Neural cell (in vitro differentiated cells): ENCODE measurements around the gene ZSCAN16. TPM values are rescaled to one million over a fixed set of nuclear protein-coding genes. Genes with fewer than 3 reads are reported as not detected.
A peak's percentile ranks its signal among the peaks of the same experiment; 100 is the strongest.

Source experiments
- H2AFZ ChIP-seq: fragments of 200-600, 300-800 bp; sonication (generic), shearing (Covaris generic); 2 replicates; pipeline ENCODE4 v1.6.0; 2014; ENCODE audit warnings: low read depth, mild to moderate bottlenecking, antibody characterized with exemption, low read length, moderate library complexity
- H3F3A ChIP-seq: fragments of 200-600 bp; shearing (Covaris generic); 2 replicates; pipeline ENCODE4 v1.6.1; 2016; ENCODE audit warnings: mild to moderate bottlenecking, moderate library complexity, mixed read lengths, antibody characterized with exemption, low read length; ENCODE audit not compliant: insufficient read depth, poor library complexity, severe bottlenecking
- H3K27ac ChIP-seq: fragments of 200-600, 300-800 bp; sonication (generic), shearing (Covaris generic); 2 replicates; pipeline ENCODE4 v1.5.1; 2014; ENCODE audit warnings: mild to moderate bottlenecking, low read length, moderate library complexity
- H3K27me3 ChIP-seq: fragments of 300-800, 200-600 bp; sonication (generic), shearing (Covaris generic); 2 replicates; pipeline ENCODE4 v1.6.0; 2014; ENCODE audit warnings: mild to moderate bottlenecking, low read depth, low read length, moderate library complexity; ENCODE audit not compliant: insufficient read depth
- H3K36me3 ChIP-seq: fragments of 300-800, 200-600 bp; sonication (generic), shearing (Covaris generic); 2 replicates; pipeline ENCODE4 v1.5.1; 2014; ENCODE audit warnings: mild to moderate bottlenecking, antibody characterized with exemption, low read length, moderate library complexity; ENCODE audit not compliant: insufficient read depth
- H3K4me2 ChIP-seq: fragments of 300-800, 200-600 bp; sonication (generic), shearing (Covaris generic); 2 replicates; pipeline ENCODE4 v1.6.0; 2014; ENCODE audit warnings: mild to moderate bottlenecking, low read length
- H3K4me3 ChIP-seq: fragments of 300-800, 200-600 bp; sonication (generic), shearing (Covaris generic); 2 replicates; pipeline ENCODE4 v1.5.1; 2014; ENCODE audit warnings: mild to moderate bottlenecking, low read length, moderate library complexity
- H3K79me2 ChIP-seq: fragments of 200-600 bp; shearing (Covaris generic); replicated peaks from 2 replicates; pipeline ENCODE4 v1.6.0; 2014; ENCODE audit warnings: mild to moderate bottlenecking, low read length, moderate library complexity; ENCODE audit not compliant: insufficient read depth
- H3K9ac ChIP-seq: fragments of 300-800, 200-600 bp; sonication (generic), shearing (Covaris generic); 2 replicates; pipeline ENCODE4 v1.6.1; 2016; ENCODE audit warnings: mild to moderate bottlenecking, low read length, mixed read lengths
- H3K9me2 ChIP-seq: fragments of 200-600 bp; shearing (Covaris generic); 2 replicates; pipeline ENCODE4 v1.6.1; 2016; ENCODE audit warnings: mild to moderate bottlenecking, low read length, mixed read lengths; ENCODE audit not compliant: insufficient read depth
- H3K9me3 ChIP-seq: fragments of 200-600, 300-800 bp; sonication (generic), shearing (Covaris generic); 2 replicates; pipeline ENCODE4 v1.6.1; 2016; ENCODE audit warnings: mild to moderate bottlenecking, mixed run types, low read length, moderate library complexity, mixed read lengths
- H4K20me1 ChIP-seq: fragments of 200-600 bp; shearing (Covaris generic); 2 replicates; pipeline ENCODE4 v1.6.1; 2016; ENCODE audit warnings: mild to moderate bottlenecking, mixed run types; ENCODE audit not compliant: insufficient read depth
- CTCF ChIP-seq: fragments of 450-650 bp; IDR thresholded peaks from 2 replicates; pipeline ENCODE4 v1.5.1; 2014; ENCODE audit warnings: antibody characterized with exemption, mild to moderate bottlenecking, moderate library complexity; ENCODE audit not compliant: poor library complexity, severe bottlenecking
- EP300 ChIP-seq: fragments of 450-650 bp; conservative IDR thresholded peaks from 2 replicates; pipeline ENCODE4 v1.6.1; 2014; ENCODE audit warnings: antibody characterized with exemption, mild to moderate bottlenecking, moderate library complexity; ENCODE audit not compliant: poor library complexity, severe bottlenecking
- EZH2 ChIP-seq: fragments of 200-600, 300-800 bp; shearing (Covaris generic), sonication (generic); IDR thresholded peaks from 2 replicates; pipeline ENCODE4 v1.6.1; 2014; ENCODE audit warnings: antibody characterized with exemption, low read length, borderline replicate concordance, mild to moderate bottlenecking; ENCODE audit not compliant: insufficient read depth, poor library complexity, severe bottlenecking
- MXI1 ChIP-seq: fragments of 450-650 bp; conservative IDR thresholded peaks from 2 replicates; pipeline ENCODE4 v1.6.1; 2014; ENCODE audit warnings: antibody characterized with exemption, mild to moderate bottlenecking; ENCODE audit not compliant: poor library complexity, severe bottlenecking
- POLR2AphosphoS5 ChIP-seq: IDR thresholded peaks from 2 replicates; pipeline ENCODE4 v1.6.1; 2012
- RAD21 ChIP-seq: fragments of 450-650 bp; conservative IDR thresholded peaks from 2 replicates; pipeline ENCODE4 v1.6.1; 2014; ENCODE audit warnings: antibody characterized with exemption, mild to moderate bottlenecking, moderate library complexity
- REST ChIP-seq: IDR thresholded peaks from 2 replicates; pipeline ENCODE4 v1.6.1; 2012; ENCODE audit warnings: borderline replicate concordance
- SMC3 ChIP-seq: fragments of 450-650 bp; conservative IDR thresholded peaks from 2 replicates; pipeline ENCODE4 v1.6.1; 2014; ENCODE audit warnings: antibody characterized with exemption, mild to moderate bottlenecking, moderate library complexity; ENCODE audit not compliant: poor library complexity
- TAF1 ChIP-seq: IDR thresholded peaks from 2 replicates; pipeline ENCODE4 v1.6.1; 2012; ENCODE audit warnings: low read depth
- polyA plus RNA-seq: library from polyadenylated mRNA; depleted of rRNA; stranded (reverse); fragments of >200 nt; gene quantifications from 2 replicates; pipeline ENCODE4 v1.2.3, GENCODE V29; 2014

Gene ZSCAN16
- polyA plus RNA-seq, 1 donor from 2014 or later: 31.9 TPM

GRCh38 chr6:28124971-28125353 lies 553 bp downstream of the ZSCAN16 start:
- H3K9me3 ChIP-seq: no peaks in the 10 kb centered on the region
- no peak for TF ChIP-seq POLR2AphosphoS5
- TF ChIP-seq MXI1: no peak
- no peak for TF ChIP-seq RAD21
- no peak for TF ChIP-seq REST
- TF ChIP-seq EP300: no peak
- TF ChIP-seq TAF1: no peak
- TF ChIP-seq CTCF: no peak
- no peak for TF ChIP-seq EZH2
- no peak for TF ChIP-seq SMC3
- peak overlapping the region; percentile 91 for H2AFZ ChIP-seq
- H3K36me3 ChIP-seq: peaks cover 3% of the 10 kb centered on the region
- no peaks in the 10 kb centered on the region for H3K27me3 ChIP-seq
- H3K4me2 ChIP-seq: peak overlapping the region; percentile 89
- H3K4me3 ChIP-seq: peak overlapping the region; percentile 77
- H3K27ac ChIP-seq: peak overlapping the region; percentile 71
- peaks cover 62% of the 10 kb centered on the region for H3K79me2 ChIP-seq
- peak overlapping the region; percentile 78 for H3K9ac ChIP-seq
- no peaks in the 10 kb centered on the region for H3K9me2 ChIP-seq
- H3F3A ChIP-seq: no peaks in the 10 kb centered on the region
- no peaks in the 10 kb centered on the region for H4K20me1 ChIP-seq

- Histone ChIP-seq H3K36me3 (peaks cover 7% of the 10 kb centered on the region), H3K9me3 (no peaks in the 10 kb centered on the region), H2AFZ (peak overlapping the region; percentile 91), H4K20me1 (no peaks in the 10 kb centered on the region), H3K9ac (peak overlapping the region; percentile 78), H3K9me2 (no peaks in the 10 kb centered on the region), H3F3A (no peaks in the 10 kb centered on the region), H3K4me3 (peak overlapping the region; percentile 77), H3K4me2 (peak overlapping the region; percentile 89), H3K79me2 (peaks cover 62% of the 10 kb centered on the region), H3K27me3 (no peaks in the 10 kb centered on the region), H3K27ac (peak overlapping the region; percentile 71)
- no peak for TF ChIP-seq TAF1
- no peak for TF ChIP-seq EP300
- TF ChIP-seq SMC3: no peak
- TF ChIP-seq POLR2AphosphoS5: no peak
- TF ChIP-seq REST: no peak
- TF ChIP-seq CTCF: no peak
- TF ChIP-seq RAD21: no peak
- no peak for TF ChIP-seq EZH2
- no peak for TF ChIP-seq MXI1
Observed at GRCh38 chr6:28125401-28125800, 992 bp downstream of the ZSCAN16 start.
